HepG2 (cell line): ENCODE measurements around the gene TARM1. TPM values are rescaled to one million over a fixed set of nuclear protein-coding genes. Genes with fewer than 3 reads are reported as not detected.

Experiments
- ATAC-seq: fragments of 200-7000 bp; cut with Tn5 transposase; 3 replicates; pipeline ENCODE4 v1.9.1; 2020; ENCODE audit warnings: mild to moderate bottlenecking, moderate library complexity
- BruUV-seq: library from RNA; stranded (reverse); fragments of 400-500 nt; replicated peaks from 2 replicates; lab custom pipeline; 2021; lab: Mats Ljungman, UMichigan
- CTCF ChIA-PET: fragments of 300-600 bp; formaldehyde crosslinking; extraction: SDS; loops from one replicate; lab custom pipeline; 2021; ENCODE audit warnings: low total read pairs, inconsistent platforms, low intra/inter-chr PET ratio; lab: Yijun Ruan, JAX
- POLR2A ChIA-PET: fragments of 350-600 bp; sonication (Branson Sonifier 250); formaldehyde crosslinking; loops from one replicate; lab custom pipeline; 2020; ENCODE audit warnings: antibody characterized with exemption, inconsistent platforms; lab: Yijun Ruan, JAX
- DNase-seq: peaks from one replicate; pipeline ENCODE4 v3.0.0-alpha.2; 2015; ENCODE audit warnings: low spot score
- FAIRE-seq: peaks from 3 replicates; lab custom pipeline; 2011; peaks lifted over from hg19 to GRCh38; lab: Jason Lieb, UNC
- H2AFZ ChIP-seq: one replicate; pipeline ENCODE4 v1.6.1; 2011; ENCODE audit warnings: low read length, inconsistent platforms
- H3K27ac ChIP-seq: fragments of 300-600 bp; 3 replicates; pipeline ENCODE4 v1.8.0; 2011; ENCODE audit warnings: mixed run types, mild to moderate bottlenecking, mixed read lengths, low read length, inconsistent platforms; ENCODE audit not compliant: insufficient read depth; ENCODE audit errors: extremely low read length
- H3K27me3 ChIP-seq, 2 experiments: fragments of 200-600 bp in 1 of 2; 2 replicates in 1 of 2; 3 replicates in 1 of 2; pipeline versions ENCODE4 v1.6.0 to v1.8.0; 2011; ENCODE audit warnings: low read length in 2 of 2, mild to moderate bottlenecking in 2 of 2, moderate library complexity in 2 of 2, inconsistent platforms in 1 of 2; ENCODE audit not compliant: insufficient read depth in 2 of 2, control insufficient read depth in 1 of 2
- H3K36me3 ChIP-seq, 2 experiments: fragments of 200-600 bp in 1 of 2; replicated peaks in 1 of 2; 2 replicates in 1 of 2; 3 replicates in 1 of 2; pipeline versions ENCODE4 v1.5.1 to v1.8.0; 2011; ENCODE audit warnings: low read length in 2 of 2, inconsistent platforms in 1 of 2; ENCODE audit not compliant: insufficient read depth in 2 of 2, control insufficient read depth in 1 of 2
- H3K4me1 ChIP-seq: 2 replicates; pipeline ENCODE4 v1.5.1; 2012; ENCODE audit warnings: low read length, inconsistent platforms; ENCODE audit not compliant: insufficient read depth
- H3K4me2 ChIP-seq: 2 replicates; pipeline ENCODE4 v1.6.0; 2011; ENCODE audit warnings: low read depth, low read length, inconsistent platforms
- H3K4me3 ChIP-seq, 3 experiments: fragments of 200-600 bp in 1 of 3; sonication (generic), shearing (Covaris generic) in 1 of 3; replicated peaks in 1 of 3; 2 replicates each; pipeline ENCODE4 v1.5.1; 2011 to 2016; ENCODE audit warnings: low read length in 3 of 3, inconsistent platforms in 2 of 3, low read depth in 2 of 3, mild to moderate bottlenecking in 2 of 3, control low read depth in 1 of 3, mixed read lengths in 1 of 3; ENCODE audit not compliant: insufficient read depth in 1 of 3
- H3K79me2 ChIP-seq: one replicate; pipeline ENCODE4 v1.6.1; 2011; ENCODE audit warnings: low read length, inconsistent platforms; ENCODE audit not compliant: insufficient read depth
- H3K9ac ChIP-seq: 2 replicates; pipeline ENCODE4 v1.6.0; 2011; ENCODE audit warnings: mild to moderate bottlenecking, low read depth, low read length, inconsistent platforms; ENCODE audit not compliant: insufficient read depth
- H3K9me3 ChIP-seq: 2 replicates; pipeline ENCODE4 v1.5.1; 2012; ENCODE audit warnings: mild to moderate bottlenecking, low read length
- H4K20me1 ChIP-seq: 2 replicates; pipeline ENCODE4 v1.6.0; 2011; ENCODE audit warnings: inconsistent platforms, mild to moderate bottlenecking, low read length, moderate library complexity; ENCODE audit not compliant: insufficient read depth
- ASH2L ChIP-seq: fragments of 300-600, 200-600 bp; sonication (generic); IDR thresholded peaks from 2 replicates; pipeline ENCODE4 v1.7.0; 2017; ENCODE audit warnings: low read depth, mild to moderate bottlenecking, moderate library complexity, mixed read lengths, low read length; ENCODE audit not compliant: insufficient read length
- ATM ChIP-seq: fragments of 450-650 bp; IDR thresholded peaks from 2 replicates; pipeline ENCODE4 v1.7.1; 2017; ENCODE audit warnings: mild to moderate bottlenecking, borderline replicate concordance
- DMAP1 ChIP-seq: IDR thresholded peaks from 2 replicates; pipeline ENCODE4 v1.6.1; 2016
- FOXK1 ChIP-seq: sonication (generic); formaldehyde crosslinking; IDR thresholded peaks from 2 replicates; pipeline ENCODE4 v1.4.0; 2020; ENCODE audit warnings: low read depth, missing genetic modification reagents, borderline replicate concordance
- HHEX ChIP-seq: IDR thresholded peaks from 2 replicates; pipeline ENCODE4 v1.6.1; 2016; ENCODE audit warnings: control low read depth
- HOMEZ ChIP-seq: IDR thresholded peaks from 2 replicates; pipeline ENCODE4 v1.6.1; 2016; ENCODE audit warnings: low read depth
- KAT7 ChIP-seq: IDR thresholded peaks from 2 replicates; pipeline ENCODE4 v1.6.1; 2018; ENCODE audit warnings: borderline replicate concordance, missing compliant biosample characterization
- MTA3 ChIP-seq: sonication (generic); formaldehyde crosslinking; IDR thresholded peaks from 2 replicates; pipeline ENCODE4 v1.4.0; 2020; ENCODE audit warnings: missing genetic modification reagents
- MTF1 ChIP-seq: sonication (generic); formaldehyde crosslinking; IDR thresholded peaks from 2 replicates; pipeline ENCODE4 v1.5.0; 2020; ENCODE audit warnings: missing genetic modification reagents
- NONO ChIP-seq, 2 experiments: fragments of 450-650 bp in 1 of 2; sonication (generic) in 1 of 2; formaldehyde crosslinking in 1 of 2; IDR thresholded peaks in 1 of 2; conservative IDR thresholded peaks in 1 of 2; 2 replicates each; pipeline versions ENCODE4 v1.6.1 to v1.8.0; 2017 to 2022; ENCODE audit warnings: mild to moderate bottlenecking in 1 of 2, missing genetic modification reagents in 1 of 2, moderate library complexity in 1 of 2
- SAP130 ChIP-seq: IDR thresholded peaks from 2 replicates; pipeline ENCODE4 v1.6.1; 2016; ENCODE audit warnings: low read depth
- TARDBP ChIP-seq: sonication (generic); formaldehyde crosslinking; IDR thresholded peaks from 2 replicates; pipeline ENCODE4 v1.8.0; 2022; ENCODE audit warnings: mild to moderate bottlenecking, missing genetic modification reagents
- ZNF101 ChIP-seq: sonication (generic); formaldehyde crosslinking; IDR thresholded peaks from 2 replicates; pipeline ENCODE4 v1.4.0; 2020; ENCODE audit warnings: mild to moderate bottlenecking, low read depth, missing genetic modification reagents, borderline replicate concordance
- ZNF138 ChIP-seq: sonication (generic); formaldehyde crosslinking; IDR thresholded peaks from 2 replicates; pipeline ENCODE4 v1.5.0; 2020; ENCODE audit warnings: mild to moderate bottlenecking, low read depth, missing genetic modification reagents
- ZNF251 ChIP-seq: sonication (generic); formaldehyde crosslinking; IDR thresholded peaks from 2 replicates; pipeline ENCODE4 v1.9.0; 2021; ENCODE audit warnings: mild to moderate bottlenecking, missing genetic modification reagents
- ZNF614 ChIP-seq: IDR thresholded peaks from 2 replicates; pipeline ENCODE4 v1.6.1; 2018; ENCODE audit warnings: missing biosample characterization, missing genetic modification reagents, inconsistent platforms, borderline replicate concordance
- ZNF660 ChIP-seq: sonication (generic); formaldehyde crosslinking; IDR thresholded peaks from 2 replicates; pipeline ENCODE4 v1.5.1; 2020; ENCODE audit warnings: mild to moderate bottlenecking, low read depth, missing genetic modification reagents, borderline replicate concordance
- ZNF747 ChIP-seq: sonication (generic); formaldehyde crosslinking; IDR thresholded peaks from 2 replicates; pipeline ENCODE4 v1.8.1; 2023; ENCODE audit warnings: missing genetic modification reagents, mild to moderate bottlenecking, borderline replicate concordance
- ZNF878 ChIP-seq: sonication (generic); formaldehyde crosslinking; IDR thresholded peaks from 2 replicates; pipeline ENCODE4 v1.8.1; 2023; ENCODE audit warnings: mild to moderate bottlenecking, missing genetic modification reagents, moderate library complexity
- WGBS: methylation state at CpG from one replicate; pipeline ENCODE4 v1.1.6; 2017; ENCODE audit warnings: low lambda C conversion rate; 5-methylcytosine and 5-hydroxymethylcytosine counted together
- in situ Hi-C: cut with HindIII; loops from 2 replicates; pipeline ENCODE4 v1.10.0; 2017; ENCODE audit warnings: low pct_unique_long_range_greater_than_20kb; ENCODE audit not compliant: extremely low pct_ligation_motif_present
- intact Hi-C: fragments of 100-400 bp; cut with micrococcal nuclease; formaldehyde crosslinking; loops from one replicate; pipeline ENCODE4 v1.10.0; 2022; ENCODE audit not compliant: unreplicated experiment
- polyA plus RNA-seq, 8 experiments: library from polyadenylated mRNA; depleted of rRNA in 3 of 8; stranded (reverse) in 7 of 8; unstranded in 1 of 8; fragments of >200 nt; fragmentation: Illumina TruSeq in 4 of 8; extraction: Trizol in 4 of 8; gene quantifications; 2 replicates each; pipeline versions ENCODE4 v1.2.1 to v1.2.3, GENCODE V29; 2011 to 2016; ENCODE audit warnings: low read depth in 4 of 8, missing spikeins in 1 of 8, mixed read lengths in 1 of 8; ENCODE audit not compliant: insufficient read depth in 1 of 8
- total RNA-seq, 5 experiments: library from RNA; depleted of rRNA; stranded (reverse); fragments of >200 nt; fragmentation: Illumina TruSeq; extraction: Trizol; gene quantifications; 2 replicates each; pipeline ENCODE4 v1.2.3, GENCODE V29; 2016; ENCODE audit warnings: low read depth in 1 of 5

The TARM1 gene
- total and polyA plus RNA-seq, 2 of the 13 experiments (the other 11 are each of a cell fraction or from before 2014, with no cell fraction given) = not detected

GRCh38 chr19:54021363-54021762, 59.8 kb downstream of the TARM1 start:
- POLR2A ChIA-PET = interaction anchor here (1.0 kb wide), 1 partner anchor 155 kb away, joined by 3 read pairs; no protein-coding TSS in a partner anchor
- FAIRE-seq = no peak
- Histone ChIP-seq H3K4me2 (no peak overlapping the region), H3K79me2 (no peaks in the 10 kb centered on the region), H3K4me1 (peaks cover 43% of the 10 kb centered on the region), H3K36me3 (no peaks in the 10 kb centered on the region), H3K4me3 (no peak overlapping the region), H4K20me1 (no peaks in the 10 kb centered on the region), H3K27me3 (peaks cover 2 to 6% of the 10 kb centered on the region in 2 experiments; a peak in 3 of 5 replicates), H3K9ac (no peak overlapping the region), H3K9me3 (no peaks in the 10 kb centered on the region), H2AFZ (no peak overlapping the region), H3K27ac (no peak overlapping the region)
- CTCF ChIA-PET = interaction anchor here (1.2 kb wide), 1 partner anchor 179 kb away, joined by 3 read pairs; no protein-coding TSS in a partner anchor
- ATAC-seq = no peak
- no TSS peak for BruUV-seq
- 81% methylated on average over 5 of the region's 8 CpGs for WGBS
- intact Hi-C loops (loop anchor here (5.0 kb wide), 2 partner anchors 114 to 229 kb away; partner anchors contain the start of gene CACNG7), in situ Hi-C loops (loop anchor here (10.0 kb wide), 2 partner anchors 117 to 217 kb away; partner anchors contain the start of gene CACNG7)
- no peak for TF ChIP-seq HHEX (CRISPR knock-in tag)
- TF ChIP-seq DMAP1 (CRISPR knock-in tag) = no peak
- TF ChIP-seq SAP130 (CRISPR knock-in tag) = no peak
- no peak for TF ChIP-seq MTF1
- no peak for TF ChIP-seq ZNF660 (CRISPR knock-in tag)
- no peak for TF ChIP-seq ZNF878 (CRISPR knock-in tag)
- TF ChIP-seq ATM = no peak
- no peak for TF ChIP-seq ZNF101 (CRISPR knock-in tag)
- no peak for TF ChIP-seq HOMEZ (CRISPR knock-in tag)
- no peak for TF ChIP-seq NONO (IDR thresholded peaks at IDR 0.05)
- no peak for TF ChIP-seq NONO (CRISPR knock-in tag; conservative IDR thresholded peaks at IDR 0.05)
- no peak for TF ChIP-seq ZNF747 (CRISPR knock-in tag)
- TF ChIP-seq ASH2L = no peak
- no peak for TF ChIP-seq ZNF138 (CRISPR knock-in tag)
- no peak for TF ChIP-seq KAT7 (CRISPR knock-in tag)
- TF ChIP-seq FOXK1 (CRISPR knock-in tag) = no peak
- no peak for TF ChIP-seq MTA3 (CRISPR knock-in tag)
- TF ChIP-seq ZNF251 (CRISPR knock-in tag) = no peak
- TF ChIP-seq ZNF614 (CRISPR knock-in tag) = no peak
- TF ChIP-seq TARDBP (CRISPR knock-in tag) = no peak
- no peak for DNase-seq
